CD4-positive, alpha-beta T cell treated with Interleukin-2 at 100 ng/mL for 4 hours (primary cell): Measurements from ENCODE around the gene FAM210A.
"Not testable (repeated sequence)": the region's sequence is repeated elsewhere in the genome, so short reads cannot be mapped to it uniquely, and the experiment has no call there.

ENCODE experiments used
- DNase-seq: peaks from one replicate; pipeline ENCODE4 v3.0.0-alpha.2; 2020; ENCODE audit warnings: low spot score

The FAM210A gene, protein sequence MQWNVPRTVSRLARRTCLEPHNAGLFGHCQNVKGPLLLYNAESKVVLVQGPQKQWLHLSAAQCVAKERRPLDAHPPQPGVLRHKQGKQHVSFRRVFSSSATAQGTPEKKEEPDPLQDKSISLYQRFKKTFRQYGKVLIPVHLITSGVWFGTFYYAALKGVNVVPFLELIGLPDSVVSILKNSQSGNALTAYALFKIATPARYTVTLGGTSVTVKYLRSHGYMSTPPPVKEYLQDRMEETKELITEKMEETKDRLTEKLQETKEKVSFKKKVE

GRCh38 chr18:13726232-13726971 lies at the start of gene FAM210A, which contains the start of gene RNMT:
FAM210A (minus strand) TSS chr18:13726558; CDS start chr18:13682077, 44,481 bp downstream.
RNMT (plus strand) TSS chr18:13726673; CDS start chr18:13731518, 4,845 bp downstream.
- DNase-seq: peak; percentile 93

DNA sequence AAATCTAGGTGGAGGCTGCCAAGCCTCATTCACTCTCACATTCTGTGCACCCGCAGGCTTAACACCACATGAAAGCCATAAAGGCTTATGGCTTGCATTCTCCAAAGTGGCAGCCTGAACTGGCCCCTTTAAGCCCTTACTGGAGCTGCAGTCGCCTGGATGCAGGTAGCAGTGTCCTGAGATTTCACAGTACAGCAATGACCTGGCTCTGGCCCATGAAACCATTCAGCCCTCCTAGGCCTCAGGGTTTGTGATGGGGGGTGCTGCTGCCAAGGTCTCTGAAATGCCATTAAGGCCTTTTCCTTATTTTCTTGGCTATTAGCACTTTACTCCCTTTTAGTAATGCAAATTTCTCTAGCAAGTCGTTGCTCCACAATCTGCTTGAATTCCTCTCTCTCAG lies 48.7 kb upstream of the FAM210A start:
- no peak for DNase-seq

GRCh38 chr18:13762690-13763439 lies 36.5 kb upstream of the FAM210A start:
- DNase-seq: no peak

DNA sequence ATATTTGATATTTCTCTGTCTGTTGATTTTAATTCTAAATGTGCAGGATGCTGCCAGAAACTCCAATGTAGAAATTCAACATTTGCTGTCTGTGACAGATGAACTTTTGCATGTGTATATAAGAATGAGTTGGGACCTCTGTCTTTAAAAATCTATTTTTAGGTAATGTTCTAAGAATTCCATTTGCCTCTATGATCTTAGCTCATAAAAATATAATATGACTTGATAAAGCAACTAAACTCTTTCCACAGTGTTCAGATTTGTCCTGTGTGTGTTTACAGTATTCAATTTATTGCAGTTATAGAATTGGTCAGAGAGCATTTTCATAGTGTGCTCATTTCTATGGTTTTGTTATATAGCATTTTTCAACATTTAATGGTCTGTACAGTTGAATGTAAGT lies 33.7 kb upstream of the FAM210A start:
- no peak for DNase-seq

DNA sequence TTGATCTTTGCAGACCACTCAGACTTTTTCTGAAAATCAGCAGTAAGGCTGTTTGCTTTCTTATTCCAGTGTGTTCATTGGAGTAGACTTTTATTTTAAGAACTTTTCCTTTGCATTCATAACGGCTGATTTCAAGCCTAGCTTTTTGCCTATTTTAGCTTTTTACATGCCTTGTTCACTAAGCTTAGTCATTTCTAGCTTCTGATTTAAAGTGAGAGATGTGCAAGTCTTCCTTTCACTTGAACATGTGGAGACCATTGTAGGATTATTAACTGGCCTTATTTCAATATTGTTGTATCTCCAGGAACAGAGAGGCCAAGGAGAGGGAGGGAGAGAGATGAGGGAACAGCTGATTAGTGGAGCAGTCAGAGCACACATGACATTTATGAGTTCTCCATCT lies 32.3 kb upstream of the FAM210A start:
- no peak for DNase-seq

DNA sequence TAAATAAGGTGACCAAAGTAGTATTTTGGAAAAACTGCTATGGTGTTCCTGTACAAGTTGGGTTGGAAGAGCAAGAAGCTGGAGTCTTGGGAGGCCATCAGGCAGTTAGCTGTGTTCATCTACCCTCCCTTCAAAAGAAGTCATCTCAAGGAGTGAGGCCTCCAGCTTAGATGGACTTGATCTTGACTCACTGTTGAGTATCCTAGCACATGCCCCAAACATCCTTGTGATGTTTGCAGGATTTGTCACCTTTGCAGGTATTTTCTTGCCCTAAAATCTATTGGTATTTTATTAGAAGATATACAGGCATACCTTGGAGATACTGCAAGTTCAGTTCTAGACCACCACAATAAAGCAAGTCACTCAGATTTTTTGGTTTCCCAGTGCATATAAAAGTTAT lies 30.3 kb upstream of the FAM210A start:
- DNase-seq: no peak

GRCh38 chr18:13756261-13756660 lies 29.9 kb upstream of the FAM210A start:
- no peak for DNase-seq

DNA sequence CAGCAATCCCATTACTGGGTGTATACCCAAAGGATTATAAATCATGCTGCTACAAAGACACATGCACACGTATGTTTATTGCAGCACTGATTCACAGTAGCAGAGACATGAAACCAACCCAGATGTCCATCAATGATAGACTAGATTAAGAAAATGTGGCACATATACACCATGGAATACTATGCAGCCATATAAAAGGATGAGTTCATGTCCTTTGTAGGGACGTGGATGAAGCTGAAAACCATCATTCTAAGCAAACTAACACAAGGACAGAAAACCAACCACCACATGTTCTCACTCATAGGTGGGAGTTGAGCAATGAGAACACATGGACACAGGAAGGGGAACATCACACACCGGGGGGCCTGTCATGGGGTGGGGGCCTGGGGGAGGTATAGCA lies 25.2 kb upstream of the FAM210A start:
- not testable (repeated sequence) for DNase-seq

DNA sequence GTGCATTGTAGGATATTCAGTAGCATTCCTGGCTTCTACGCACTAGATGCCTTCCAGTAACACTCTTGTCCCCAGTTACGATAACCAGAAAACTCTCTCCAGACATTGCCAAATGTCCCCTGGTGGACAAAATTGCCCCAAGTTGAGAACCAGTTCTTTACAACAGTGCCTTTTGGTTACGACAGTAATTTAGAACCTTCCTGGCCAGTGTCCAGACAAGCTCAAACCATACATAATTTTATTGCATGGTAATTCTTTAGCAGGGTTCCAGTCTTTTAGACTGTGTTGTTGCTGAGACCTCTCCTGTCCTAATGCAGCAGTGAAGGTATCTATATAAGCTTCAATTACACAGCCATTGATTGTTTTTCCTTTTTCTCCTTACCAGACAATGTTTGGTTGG lies 20.3 kb upstream of the FAM210A start:
- DNase-seq: no peak

GRCh38 chr18:13745696-13746095 lies 19.3 kb upstream of the FAM210A start:
- no peak for DNase-seq

GRCh38 chr18:13735681-13736080 lies 9.3 kb upstream of the FAM210A start:
- no peak for DNase-seq

DNA sequence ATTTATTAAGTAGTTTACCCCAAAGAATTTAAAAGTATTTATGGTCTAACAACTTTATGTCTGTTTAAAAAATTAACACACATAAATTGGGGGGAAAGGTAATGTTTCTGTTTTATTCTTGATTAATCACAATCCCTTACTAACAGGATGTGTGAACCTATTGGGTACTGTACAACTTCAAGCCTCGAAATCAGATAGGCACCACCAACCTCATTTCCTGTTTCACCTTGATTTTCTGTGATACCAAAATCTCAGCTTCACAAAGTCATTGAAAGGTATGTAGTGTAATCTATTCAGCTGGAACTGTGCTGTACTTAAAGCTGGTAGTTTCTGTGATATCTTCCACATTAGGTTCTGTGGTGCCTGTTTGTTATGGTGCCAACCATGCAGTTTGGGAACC lies 4.1 kb upstream of the FAM210A start:
- peak; percentile 17 for DNase-seq

- DNase-seq: peak; percentile 5
Observed at GRCh38 chr18:13726972-13727331, 594 bp upstream of the FAM210A start.

- DNase-seq: peak; percentile 0
Observed at GRCh38 chr18:13725566-13726231, 659 bp downstream of the FAM210A start.

- no peak for DNase-seq
Observed at GRCh38 chr18:13720847-13721246, 5.5 kb downstream of the FAM210A start.

GRCh38 chr18:13720123-13720522 lies 6.2 kb downstream of the FAM210A start:
- DNase-seq: no peak

GRCh38 chr18:13716916-13717315 lies 9.4 kb downstream of the FAM210A start:
- DNase-seq: no peak

- no peak for DNase-seq
Observed at GRCh38 chr18:13715330-13715729, 11.0 kb downstream of the FAM210A start.

DNA sequence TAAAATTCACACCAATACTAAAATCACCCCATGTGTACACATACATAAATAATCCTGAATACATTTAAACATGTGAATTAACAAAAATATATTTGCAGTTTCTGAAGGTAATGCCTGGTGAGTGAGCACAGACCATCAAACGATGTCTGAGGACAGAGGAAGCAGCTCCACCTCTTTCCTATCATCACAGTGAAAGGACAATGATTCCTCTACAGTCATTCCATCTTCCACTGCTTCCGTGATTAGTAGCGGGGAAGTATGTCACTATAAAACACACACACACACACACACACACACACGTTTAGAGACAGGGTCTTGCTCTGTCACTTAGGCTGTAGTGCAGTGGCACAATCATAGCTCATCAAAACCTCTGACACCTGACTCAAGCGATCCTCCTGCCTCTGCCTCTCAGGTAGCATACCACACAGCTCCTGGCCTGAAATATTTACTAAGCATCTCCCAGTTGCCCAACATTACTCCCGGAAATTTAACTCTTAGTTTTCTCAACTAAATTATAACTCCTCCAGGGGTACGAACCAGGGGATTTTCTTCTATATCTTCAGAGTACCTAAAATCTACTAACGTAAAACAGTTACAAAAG lies 12.8 kb downstream of the FAM210A start:
- no peak for DNase-seq

DNA sequence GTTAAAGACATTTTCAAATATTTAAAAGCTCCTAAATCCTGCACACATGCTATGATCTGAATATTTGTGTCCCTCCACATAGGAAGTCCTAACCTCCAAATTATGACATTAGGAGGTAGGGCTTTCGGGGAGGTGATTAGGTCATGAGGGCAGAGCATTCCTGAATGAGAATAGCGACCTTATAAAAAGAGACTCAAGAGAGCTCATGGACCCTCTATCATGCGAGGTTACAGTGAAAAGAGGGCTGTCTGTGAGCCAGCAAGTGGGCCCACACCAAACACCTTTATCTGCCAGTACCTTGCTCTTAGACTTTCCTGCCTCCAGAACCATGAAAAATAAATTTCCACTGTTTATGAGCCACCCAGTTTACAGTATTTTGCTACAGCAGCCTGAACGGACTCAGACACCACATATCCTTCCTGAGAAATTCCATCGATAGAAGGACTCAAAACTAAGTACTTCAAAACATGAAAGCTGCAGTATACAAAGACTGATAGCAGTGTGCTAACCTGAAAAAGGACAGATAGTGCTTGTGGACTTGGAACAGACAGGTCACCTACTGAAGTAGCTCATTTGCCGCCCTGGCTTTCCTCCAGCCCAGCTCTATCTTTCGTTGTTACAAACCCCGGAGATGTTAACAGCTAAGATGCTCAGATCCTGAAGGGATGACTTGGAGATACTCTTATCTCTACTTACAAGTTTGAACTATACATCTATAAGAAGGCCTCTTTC lies 13.8 kb downstream of the FAM210A start:
- no peak for DNase-seq

- DNase-seq: no peak
Observed at GRCh38 chr18:13710414-13710831, 15.9 kb downstream of the FAM210A start.
